ENCODE results near the gene ZDHHC12. TPM values are rescaled to one million over a fixed set of nuclear protein-coding genes. Genes with fewer than 3 reads are reported as not detected.

ZDHHC12 gene
- polyA plus RNA-seq, 2 of the 4 experiments (the other 2 are of a cell fraction), result 37.6 to 75.7 TPM

DNA sequence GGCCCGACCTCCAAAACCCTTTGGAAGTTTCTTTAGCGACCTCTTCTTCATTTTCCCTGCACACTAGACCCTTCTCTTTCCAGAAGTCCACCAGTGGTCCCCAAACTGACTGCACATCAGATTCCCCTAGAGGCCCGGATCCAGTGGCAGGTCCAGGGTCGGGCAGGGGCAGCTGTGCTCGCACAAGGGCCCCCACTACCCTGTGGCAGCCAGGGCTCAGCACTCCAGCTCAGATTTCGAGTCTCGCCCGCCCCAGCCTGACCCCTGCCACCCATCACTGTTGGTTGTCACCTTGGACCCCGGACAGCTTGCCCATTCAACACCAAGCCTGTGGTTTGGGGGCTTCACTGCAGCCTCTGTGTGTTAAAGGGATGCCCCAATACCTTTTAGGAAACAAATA, 7.8 kb upstream of the ZDHHC12 start:
- CTCF ChIA-PET, result interaction anchor here (0.6 to 3.6 kb wide), 11 partner anchors 12 to 418 kb away, joined by 3 to 40 read pairs (median 8); partner anchors contain the start of gene ENDOG
- Histone ChIP-seq H3K4me1 (no peaks in the 10 kb centered on the region), H3K9me3 (no peaks in the 10 kb centered on the region), H3K4me3 (no peak overlapping the region), H3K4me2 (no peak overlapping the region), H3K27ac (no peak overlapping the region)
- ATAC-seq (no peak), DNase-seq (ENCODE audit: low read depth in 1 of 2, low spot score in 1 of 2) (no peak), FAIRE-seq (no peak)
- POLR2A ChIA-PET, result no interaction called here
- WGBS (ENCODE audit: missing lambda C conversion rate), result 71% methylated on average over 8 of the region's 9 CpGs
- TF ChIP-seq, protein P1, sequence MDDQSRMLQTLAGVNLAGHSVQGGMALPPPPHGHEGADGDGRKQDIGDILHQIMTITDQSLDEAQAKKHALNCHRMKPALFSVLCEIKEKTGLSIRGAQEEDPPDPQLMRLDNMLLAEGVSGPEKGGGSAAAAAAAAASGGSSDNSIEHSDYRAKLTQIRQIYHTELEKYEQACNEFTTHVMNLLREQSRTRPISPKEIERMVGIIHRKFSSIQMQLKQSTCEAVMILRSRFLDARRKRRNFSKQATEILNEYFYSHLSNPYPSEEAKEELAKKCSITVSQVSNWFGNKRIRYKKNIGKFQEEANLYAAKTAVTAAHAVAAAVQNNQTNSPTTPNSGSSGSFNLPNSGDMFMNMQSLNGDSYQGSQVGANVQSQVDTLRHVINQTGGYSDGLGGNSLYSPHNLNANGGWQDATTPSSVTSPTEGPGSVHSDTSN (IDR thresholded peaks at IDR 0.05), result no peak
- TF ChIP-seq CHD2 (IDR thresholded peaks at IDR 0.05; ENCODE audit: low read length, partially characterized antibody) (no peak), RFX5 (IDR thresholded peaks at IDR 0.05) (no peak), MAFK (IDR thresholded peaks at IDR 0.05; ENCODE audit: partially characterized antibody) (no peak), ZSCAN20 (CRISPR knock-in tag; IDR thresholded peaks at IDR 0.05) (no peak), HOXB5 (CRISPR knock-in tag; IDR thresholded peaks at IDR 0.05) (no peak), POLR2AphosphoS2 (conservative IDR thresholded peaks at IDR 0.05; ENCODE audit: low read length) (no peak), RAD21 (conservative IDR thresholded peaks at IDR 0.05 in 1 of 2, IDR thresholded peaks at IDR 0.05 in 1 of 2) (no peak), HOXA7 (CRISPR knock-in tag; IDR thresholded peaks at IDR 0.05) (no peak), NPAS2 (CRISPR knock-in tag; IDR thresholded peaks at IDR 0.05; ENCODE audit: borderline replicate concordance) (no peak), KDM1A (IDR thresholded peaks at IDR 0.05; ENCODE audit: low read depth) (no peak), RNF2 (IDR thresholded peaks at IDR 0.05; ENCODE audit: borderline replicate concordance, low read depth) (no peak), EP300 (IDR thresholded peaks at IDR 0.05) (no peak), JUN (IDR thresholded peaks at IDR 0.05) (no peak), PHF8 (IDR thresholded peaks at IDR 0.05; ENCODE audit: borderline replicate concordance, low read depth) (no peak), FOSL2 (IDR thresholded peaks at IDR 0.05) (no peak), FOSL2 (CRISPR knock-in tag; IDR thresholded peaks at IDR 0.05) (no peak)
- TF ChIP-seq, protein P2, sequence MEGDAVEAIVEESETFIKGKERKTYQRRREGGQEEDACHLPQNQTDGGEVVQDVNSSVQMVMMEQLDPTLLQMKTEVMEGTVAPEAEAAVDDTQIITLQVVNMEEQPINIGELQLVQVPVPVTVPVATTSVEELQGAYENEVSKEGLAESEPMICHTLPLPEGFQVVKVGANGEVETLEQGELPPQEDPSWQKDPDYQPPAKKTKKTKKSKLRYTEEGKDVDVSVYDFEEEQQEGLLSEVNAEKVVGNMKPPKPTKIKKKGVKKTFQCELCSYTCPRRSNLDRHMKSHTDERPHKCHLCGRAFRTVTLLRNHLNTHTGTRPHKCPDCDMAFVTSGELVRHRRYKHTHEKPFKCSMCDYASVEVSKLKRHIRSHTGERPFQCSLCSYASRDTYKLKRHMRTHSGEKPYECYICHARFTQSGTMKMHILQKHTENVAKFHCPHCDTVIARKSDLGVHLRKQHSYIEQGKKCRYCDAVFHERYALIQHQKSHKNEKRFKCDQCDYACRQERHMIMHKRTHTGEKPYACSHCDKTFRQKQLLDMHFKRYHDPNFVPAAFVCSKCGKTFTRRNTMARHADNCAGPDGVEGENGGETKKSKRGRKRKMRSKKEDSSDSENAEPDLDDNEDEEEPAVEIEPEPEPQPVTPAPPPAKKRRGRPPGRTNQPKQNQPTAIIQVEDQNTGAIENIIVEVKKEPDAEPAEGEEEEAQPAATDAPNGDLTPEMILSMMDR (IDR thresholded peaks at IDR 0.05), result no peak

DNA sequence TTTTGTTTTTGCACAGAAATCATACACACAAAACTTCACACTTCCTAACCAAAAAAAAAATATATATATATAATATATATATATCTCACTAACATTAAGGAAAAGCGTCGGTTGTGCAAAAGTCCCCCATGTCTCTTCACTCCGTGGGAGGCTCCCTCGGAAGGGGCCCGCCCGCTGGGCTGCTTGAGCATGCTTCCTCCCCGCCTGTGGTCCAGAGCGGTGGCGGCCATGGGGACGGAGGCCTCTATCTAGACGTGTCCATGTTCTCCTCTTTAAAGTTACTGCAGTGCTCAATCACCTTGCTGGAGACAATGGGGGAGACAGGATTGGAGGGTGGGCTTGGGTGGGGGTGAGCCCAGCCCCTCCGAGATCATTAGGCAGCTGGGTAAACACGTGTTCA, 7.2 kb upstream of the ZDHHC12 start:
- FAIRE-seq (no peak), ATAC-seq (no peak)

More for the DNA sequence above, 7.2 kb upstream of the ZDHHC12 start:
- WGBS (ENCODE audit: missing lambda C conversion rate), result 90% methylated on average over 13 of the region's 13 CpGs
- Histone ChIP-seq H3K27ac (no peak overlapping the region), H3K4me1 (no peaks in the 10 kb centered on the region), H3K9me3 (no peaks in the 10 kb centered on the region), H3K4me3 (no peak overlapping the region), H3K4me2 (no peak overlapping the region)
- no peak for TF ChIP-seq CHD2 (IDR thresholded peaks at IDR 0.05; ENCODE audit: low read length, partially characterized antibody)
- no peak for TF ChIP-seq HOXB5 (CRISPR knock-in tag; IDR thresholded peaks at IDR 0.05)
- TF ChIP-seq HOXA7 (CRISPR knock-in tag; IDR thresholded peaks at IDR 0.05), result no peak
- TF ChIP-seq CEBPB (IDR thresholded peaks at IDR 0.05), result no peak
- no peak for TF ChIP-seq JUN (IDR thresholded peaks at IDR 0.05)
- TF ChIP-seq, protein P3, sequence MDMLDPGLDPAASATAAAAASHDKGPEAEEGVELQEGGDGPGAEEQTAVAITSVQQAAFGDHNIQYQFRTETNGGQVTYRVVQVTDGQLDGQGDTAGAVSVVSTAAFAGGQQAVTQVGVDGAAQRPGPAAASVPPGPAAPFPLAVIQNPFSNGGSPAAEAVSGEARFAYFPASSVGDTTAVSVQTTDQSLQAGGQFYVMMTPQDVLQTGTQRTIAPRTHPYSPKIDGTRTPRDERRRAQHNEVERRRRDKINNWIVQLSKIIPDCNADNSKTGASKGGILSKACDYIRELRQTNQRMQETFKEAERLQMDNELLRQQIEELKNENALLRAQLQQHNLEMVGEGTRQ (IDR thresholded peaks at IDR 0.05), result no peak
- no peak for TF ChIP-seq NR3C1 (IDR thresholded peaks at IDR 0.05)
- TF ChIP-seq, protein P4, sequence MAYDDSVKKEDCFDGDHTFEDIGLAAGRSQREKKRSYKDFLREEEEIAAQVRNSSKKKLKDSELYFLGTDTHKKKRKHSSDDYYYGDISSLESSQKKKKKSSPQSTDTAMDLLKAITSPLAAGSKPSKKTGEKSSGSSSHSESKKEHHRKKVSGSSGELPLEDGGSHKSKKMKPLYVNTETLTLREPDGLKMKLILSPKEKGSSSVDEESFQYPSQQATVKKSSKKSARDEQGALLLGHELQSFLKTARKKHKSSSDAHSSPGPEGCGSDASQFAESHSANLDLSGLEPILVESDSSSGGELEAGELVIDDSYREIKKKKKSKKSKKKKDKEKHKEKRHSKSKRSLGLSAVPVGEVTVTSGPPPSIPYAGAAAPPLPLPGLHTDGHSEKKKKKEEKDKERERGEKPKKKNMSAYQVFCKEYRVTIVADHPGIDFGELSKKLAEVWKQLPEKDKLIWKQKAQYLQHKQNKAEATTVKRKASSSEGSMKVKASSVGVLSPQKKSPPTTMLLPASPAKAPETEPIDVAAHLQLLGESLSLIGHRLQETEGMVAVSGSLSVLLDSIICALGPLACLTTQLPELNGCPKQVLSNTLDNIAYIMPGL (CRISPR knock-in tag; IDR thresholded peaks at IDR 0.05; ENCODE audit: borderline replicate concordance), result no peak
- TF ChIP-seq, protein P5, sequence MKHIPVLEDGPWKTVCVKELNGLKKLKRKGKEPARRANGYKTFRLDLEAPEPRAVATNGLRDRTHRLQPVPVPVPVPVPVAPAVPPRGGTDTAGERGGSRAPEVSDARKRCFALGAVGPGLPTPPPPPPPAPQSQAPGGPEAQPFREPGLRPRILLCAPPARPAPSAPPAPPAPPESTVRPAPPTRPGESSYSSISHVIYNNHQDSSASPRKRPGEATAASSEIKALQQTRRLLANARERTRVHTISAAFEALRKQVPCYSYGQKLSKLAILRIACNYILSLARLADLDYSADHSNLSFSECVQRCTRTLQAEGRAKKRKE (CRISPR knock-in tag; IDR thresholded peaks at IDR 0.05; ENCODE audit: low read depth), result no peak
- TF ChIP-seq POLR2AphosphoS2 (conservative IDR thresholded peaks at IDR 0.05; ENCODE audit: low read length), result no peak
- TF ChIP-seq RCOR1 (IDR thresholded peaks at IDR 0.05; ENCODE audit: low read depth, low read length), result no peak
- ChIA-PET CTCF (interaction anchor here (0.6 to 3.6 kb wide), 8 partner anchors 13 to 1052 kb away, joined by 3 to 40 read pairs (median 3); partner anchors contain the start of gene ENDOG), POLR2A (no interaction called here)
- no peak for DNase-seq (ENCODE audit: low read depth in 1 of 2, low spot score in 1 of 2)
